Uterus (tissue), 2 donors: ENCODE data around the gene TRABD2B.

Experiments
- POLR2A ChIP-seq, 2 donors: fragments of 450-650 bp; IDR thresholded peaks; one replicate each; pipeline ENCODE4 v1.6.1; 2016; ENCODE audit warnings: antibody characterized with exemption in 2 of 2, mild to moderate bottlenecking in 1 of 2, moderate library complexity in 1 of 2
- TF ChIP-seq, protein P1 (sequence below), 4 experiments: fragments of 200-600 bp in 2 of 4; fragments of 450-650 bp in 2 of 4; sonication (generic) in 2 of 4; IDR thresholded peaks; one replicate each; pipeline ENCODE4 v1.5.1; 2016 to 2019; ENCODE audit warnings: antibody characterized with exemption in 4 of 4, mild to moderate bottlenecking in 2 of 4, moderate library complexity in 1 of 4

DNA sequence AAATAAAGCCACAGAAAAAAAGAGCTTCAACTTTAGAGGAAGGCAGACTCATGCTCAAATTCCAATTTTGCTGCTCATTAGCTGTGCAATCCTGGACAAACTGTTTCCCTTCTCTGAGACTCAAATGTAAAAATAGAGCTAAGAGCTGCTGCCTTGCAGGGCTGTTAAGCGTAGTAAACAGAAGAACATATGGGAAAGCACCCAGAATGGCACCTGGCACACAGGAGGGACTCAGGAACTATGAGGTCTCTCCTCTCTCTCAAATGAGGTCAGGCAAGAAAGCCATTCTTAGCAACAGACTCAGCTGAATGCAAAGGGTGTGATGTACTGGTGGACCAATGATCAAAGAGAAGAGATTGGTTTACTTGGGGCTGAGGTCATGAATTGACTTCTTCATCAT is 61.3 kb downstream of the TRABD2B start:
- TF ChIP-seq POLR2A (IDR thresholded peaks at IDR 0.05), result no peak
- TF ChIP-seq, protein P1, sequence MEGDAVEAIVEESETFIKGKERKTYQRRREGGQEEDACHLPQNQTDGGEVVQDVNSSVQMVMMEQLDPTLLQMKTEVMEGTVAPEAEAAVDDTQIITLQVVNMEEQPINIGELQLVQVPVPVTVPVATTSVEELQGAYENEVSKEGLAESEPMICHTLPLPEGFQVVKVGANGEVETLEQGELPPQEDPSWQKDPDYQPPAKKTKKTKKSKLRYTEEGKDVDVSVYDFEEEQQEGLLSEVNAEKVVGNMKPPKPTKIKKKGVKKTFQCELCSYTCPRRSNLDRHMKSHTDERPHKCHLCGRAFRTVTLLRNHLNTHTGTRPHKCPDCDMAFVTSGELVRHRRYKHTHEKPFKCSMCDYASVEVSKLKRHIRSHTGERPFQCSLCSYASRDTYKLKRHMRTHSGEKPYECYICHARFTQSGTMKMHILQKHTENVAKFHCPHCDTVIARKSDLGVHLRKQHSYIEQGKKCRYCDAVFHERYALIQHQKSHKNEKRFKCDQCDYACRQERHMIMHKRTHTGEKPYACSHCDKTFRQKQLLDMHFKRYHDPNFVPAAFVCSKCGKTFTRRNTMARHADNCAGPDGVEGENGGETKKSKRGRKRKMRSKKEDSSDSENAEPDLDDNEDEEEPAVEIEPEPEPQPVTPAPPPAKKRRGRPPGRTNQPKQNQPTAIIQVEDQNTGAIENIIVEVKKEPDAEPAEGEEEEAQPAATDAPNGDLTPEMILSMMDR (IDR thresholded peaks at IDR 0.05), result no peak
